GM20000 (cell line): ENCODE data around the gene FICD.

Experiments used
- DNase-seq: peaks from one replicate; pipeline ENCODE4 v3.0.0; 2012; ENCODE audit warnings: low spot score
- CTCF ChIP-seq: IDR thresholded peaks from 2 replicates; pipeline ENCODE4 v1.5.1; 2012; ENCODE audit warnings: mild to moderate bottlenecking, control low read depth; ENCODE audit errors: extremely low read depth, missing control alignments

FICD gene

GRCh38 chr12:108491256-108491655 lies 23.8 kb upstream of the FICD start:
- no peak for TF ChIP-seq CTCF
- no peak for DNase-seq

GRCh38 chr12:108495054-108495453 lies 20.0 kb upstream of the FICD start:
- peak; percentile 36 for TF ChIP-seq CTCF
- peak; percentile 52 for DNase-seq

- DNase-seq: no peak
- no peak for TF ChIP-seq CTCF
These were observed 19.1 kb upstream of the FICD start for GRCh38 chr12:108495823-108496579.

- no peak for TF ChIP-seq CTCF
- no peak for DNase-seq
These were observed 16.9 kb upstream of the FICD start for GRCh38 chr12:108498136-108498535.

GRCh38 chr12:108502922-108503321 lies 12.2 kb upstream of the FICD start:
- TF ChIP-seq CTCF: no peak
- DNase-seq: no peak

- no peak for DNase-seq
These were observed 9.9 kb upstream of the FICD start for GRCh38 chr12:108505129-108505528.

More at GRCh38 chr12:108505129-108505528, 9.9 kb upstream of the FICD start:
- TF ChIP-seq CTCF: no peak
